ENCODE data around the gene SLC66A1. TPM values are rescaled to one million over a fixed set of nuclear protein-coding genes. Genes with fewer than 3 reads are reported as not detected.

The SLC66A1 gene

Small RNA genes within 50 kb of the gene (small RNA-seq; reads per million reads assigned to genes)
- gene RNU6-1099P (ENCODE audit: insufficient read depth): not detected
